ENCODE data around the gene SLC1A5.

SLC1A5 gene

DNA sequence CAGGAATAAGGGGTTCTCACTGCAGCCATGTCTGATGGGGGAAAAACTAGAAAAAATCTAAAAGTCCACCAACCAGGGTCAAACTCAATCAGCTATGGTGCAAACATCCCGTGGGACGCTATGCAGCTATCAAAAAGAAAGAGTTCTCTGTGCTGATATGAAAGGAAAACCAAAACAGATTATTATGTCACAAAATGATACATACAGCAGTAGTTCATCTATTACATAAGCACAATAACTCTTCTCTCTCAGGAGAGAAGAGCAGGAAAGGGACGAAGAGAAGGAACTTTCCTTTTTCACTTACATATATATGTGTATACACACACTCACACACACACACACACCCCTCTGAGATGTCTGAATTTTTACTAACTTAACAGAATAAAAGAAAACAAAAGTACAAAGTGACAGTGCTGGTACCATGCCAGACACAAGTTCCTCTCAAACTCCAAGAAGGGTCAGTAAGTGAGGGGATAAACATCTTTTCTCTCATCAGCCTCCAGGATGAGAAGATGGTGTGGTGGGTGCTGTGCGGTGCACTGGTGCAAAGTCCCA, 45.4 kb downstream of the SLC1A5 start:
- DNase-seq (ENCODE audit: low spot score) = no peak

DNA sequence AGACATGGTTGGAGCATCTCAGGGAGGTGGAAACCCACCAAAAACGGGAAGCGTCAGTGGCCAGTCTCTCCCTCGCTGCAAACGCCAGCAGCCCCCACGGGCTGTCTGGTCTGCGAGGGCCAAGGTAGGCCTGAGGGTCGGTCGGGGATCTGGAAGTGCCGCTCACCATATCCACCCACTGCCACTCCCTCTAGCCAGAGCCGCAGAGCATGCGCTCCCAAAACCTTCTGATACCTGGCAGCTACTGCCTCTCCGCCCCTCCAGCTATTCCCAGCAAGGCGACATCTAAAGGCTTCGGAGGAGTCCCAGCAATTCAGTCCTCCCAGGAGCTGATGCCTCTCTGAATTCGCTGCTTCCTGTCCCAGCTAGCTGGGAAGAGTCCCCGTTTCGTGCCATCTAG, 46.9 kb downstream of the SLC1A5 start:
- no peak for DNase-seq (ENCODE audit: low spot score)

DNA sequence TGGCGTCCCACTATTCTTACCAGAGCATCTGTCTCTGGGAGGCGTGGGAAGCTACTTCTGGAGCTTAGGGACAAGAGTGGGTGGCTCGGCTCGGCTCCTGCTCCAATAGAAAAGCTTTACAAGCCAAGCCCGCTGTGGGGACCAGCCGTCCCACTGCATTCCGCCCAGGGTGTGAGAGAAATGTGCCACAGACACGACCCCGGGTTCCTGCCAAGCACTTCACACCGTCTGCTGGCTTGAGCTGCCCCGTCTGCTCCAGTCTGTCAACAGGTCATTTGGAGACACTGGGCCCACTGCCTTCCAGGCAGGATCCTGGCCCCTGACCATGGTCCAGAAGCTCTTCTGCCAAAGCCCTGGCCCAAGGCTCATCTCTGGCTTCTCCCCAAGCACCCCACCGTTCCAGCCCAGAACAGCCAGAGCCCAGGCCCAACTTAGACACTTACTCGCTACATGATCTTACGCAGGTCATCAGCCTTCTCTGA, 49.1 kb downstream of the SLC1A5 start:
- no peak for DNase-seq (ENCODE audit: low spot score)

DNA sequence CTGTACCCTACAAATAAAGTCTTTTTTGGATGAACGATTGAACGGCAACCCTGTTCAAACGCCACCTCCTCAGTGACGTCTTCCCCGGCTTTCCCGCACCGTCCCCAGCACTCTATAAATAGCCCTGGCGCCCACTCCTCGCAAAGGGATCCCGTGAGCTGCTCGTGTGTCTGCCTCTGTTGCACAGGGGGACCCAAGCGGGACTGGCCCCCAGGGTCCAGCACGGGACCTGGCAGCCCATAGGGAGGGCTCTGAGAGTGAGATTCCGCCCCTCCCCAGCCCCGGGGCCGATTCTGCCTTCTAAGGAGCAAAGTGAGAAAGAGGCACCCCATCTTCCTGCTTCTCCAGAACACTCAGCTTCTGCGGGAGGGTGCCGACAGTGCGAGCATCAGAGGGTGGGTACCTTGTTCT, 50.6 kb downstream of the SLC1A5 start:
- no peak for DNase-seq (ENCODE audit: low spot score)

DNA sequence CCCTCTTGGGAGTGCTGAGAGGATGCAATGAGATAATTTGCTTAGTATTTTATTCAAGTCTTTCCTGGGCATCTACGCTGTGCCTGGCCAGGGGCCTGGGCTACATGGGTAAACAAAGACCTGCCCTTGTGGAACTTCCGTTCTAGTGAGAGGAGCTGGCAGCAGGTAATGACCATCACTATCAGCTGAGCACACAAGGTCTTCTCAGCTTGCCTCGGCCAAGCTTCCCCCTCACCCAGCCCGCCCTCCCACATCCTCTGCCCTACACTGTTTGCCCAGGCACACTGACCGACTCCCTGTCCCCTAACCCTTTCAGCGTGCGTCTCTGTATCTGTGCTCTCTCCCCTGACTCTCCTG, 51.1 kb downstream of the SLC1A5 start:
- DNase-seq (ENCODE audit: low spot score) = no peak

- no peak for DNase-seq (ENCODE audit: low spot score)
Observed at GRCh38 chr19:46736531-46737297, 51.7 kb downstream of the SLC1A5 start.

DNA sequence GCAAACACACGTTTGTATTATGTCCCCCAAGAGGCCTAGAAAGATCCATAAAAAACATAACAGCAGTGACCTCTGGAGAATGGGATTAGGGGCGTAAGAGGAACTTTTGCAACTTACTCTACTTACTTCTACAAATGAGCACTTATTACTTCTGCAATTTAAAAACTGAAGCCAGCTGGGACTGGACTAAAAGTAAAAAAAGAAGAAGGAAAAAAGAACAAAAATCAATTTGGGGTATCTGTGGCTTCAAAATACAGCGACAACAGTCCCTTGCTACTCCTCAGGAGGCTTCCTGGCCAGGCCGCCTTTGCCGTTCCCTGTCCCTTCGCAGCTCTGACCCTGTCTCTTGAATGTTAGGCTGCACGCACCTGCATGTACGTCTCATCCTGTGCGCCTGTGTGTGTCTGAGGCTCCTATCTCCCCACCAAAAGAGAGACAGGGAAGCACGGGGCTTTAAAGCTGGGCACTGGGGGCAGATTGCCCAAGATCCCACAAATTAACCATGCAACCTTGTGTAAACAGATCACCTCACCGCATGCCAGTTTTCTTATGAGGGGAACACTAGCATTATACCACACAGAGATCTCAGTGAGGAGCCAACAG, 54.6 kb downstream of the SLC1A5 start:
- no peak for DNase-seq (ENCODE audit: low spot score)

- no peak for DNase-seq (ENCODE audit: low spot score)
Observed at GRCh38 chr19:46732966-46733689, 55.3 kb downstream of the SLC1A5 start.

- DNase-seq (ENCODE audit: low spot score) = no peak
Observed at GRCh38 chr19:46732172-46732938, 56.0 kb downstream of the SLC1A5 start.

DNA sequence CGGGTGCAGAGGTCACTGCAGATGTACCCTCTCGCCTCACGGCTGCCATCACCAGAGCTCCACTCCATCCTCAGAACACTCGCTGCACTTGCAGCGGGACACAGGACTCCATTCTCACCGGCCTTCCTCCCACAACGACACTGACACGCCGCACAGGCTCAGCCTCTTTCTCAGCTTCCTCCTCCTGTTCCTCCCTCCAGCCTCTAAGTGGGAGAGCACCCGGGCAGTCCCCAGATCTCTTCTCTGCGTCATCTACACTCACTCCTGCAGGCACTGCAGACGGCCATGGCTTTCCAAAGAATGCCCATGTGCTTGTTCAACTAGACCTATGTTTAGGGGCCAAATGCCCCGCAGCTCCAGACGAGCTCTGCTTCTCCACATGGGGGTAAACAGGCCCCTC, 56.8 kb downstream of the SLC1A5 start:
- no peak for DNase-seq (ENCODE audit: low spot score)

DNA sequence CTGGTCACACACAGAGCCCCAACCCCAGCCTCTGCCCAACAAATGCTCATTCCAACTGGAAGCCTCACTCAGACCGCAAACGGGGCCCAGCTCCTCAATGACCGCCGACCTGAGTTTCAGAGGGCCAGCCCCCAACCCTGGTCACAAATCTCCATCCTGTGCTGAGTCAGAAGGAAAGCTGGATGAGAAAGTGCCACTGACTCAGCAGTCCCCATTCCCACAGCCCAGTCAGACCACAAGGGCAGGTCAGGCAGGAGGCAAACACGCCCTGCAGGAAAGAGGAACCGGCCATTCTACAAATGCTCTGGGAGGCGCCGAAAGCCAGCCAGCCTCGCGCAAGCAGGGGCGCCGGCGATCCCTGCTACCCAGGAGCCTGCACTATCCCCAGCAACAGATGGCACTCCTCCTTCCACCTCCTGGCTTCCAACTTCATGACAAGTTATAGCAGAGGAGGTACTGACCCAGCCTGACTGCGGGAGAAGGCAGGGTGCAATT, 57.3 kb downstream of the SLC1A5 start:
- DNase-seq (ENCODE audit: low spot score) = peak; percentile 64

DNA sequence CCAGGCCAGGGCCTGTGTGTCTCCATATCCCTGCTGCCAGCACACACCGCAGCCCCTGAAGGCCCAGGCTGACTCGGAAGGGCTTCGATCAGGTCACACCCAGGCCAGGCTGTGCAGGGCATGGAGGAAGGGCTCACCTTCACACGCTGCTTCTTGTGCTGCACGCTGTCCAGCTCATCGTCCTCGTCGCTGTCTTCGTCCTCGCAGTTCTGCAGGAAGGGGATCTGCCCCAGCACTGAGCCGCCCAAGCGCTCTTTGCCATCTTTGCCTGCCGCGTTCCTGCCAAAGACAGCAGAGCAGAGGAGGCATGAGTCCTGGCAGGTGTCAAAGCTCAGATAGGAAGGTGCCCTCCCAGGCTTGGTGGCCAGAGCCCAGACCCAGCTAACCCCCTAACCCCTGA, 57.8 kb downstream of the SLC1A5 start:
- no peak for DNase-seq (ENCODE audit: low spot score)

GRCh38 chr19:46730187-46730586, 58.2 kb downstream of the SLC1A5 start:
- no peak for DNase-seq (ENCODE audit: low spot score)

DNA sequence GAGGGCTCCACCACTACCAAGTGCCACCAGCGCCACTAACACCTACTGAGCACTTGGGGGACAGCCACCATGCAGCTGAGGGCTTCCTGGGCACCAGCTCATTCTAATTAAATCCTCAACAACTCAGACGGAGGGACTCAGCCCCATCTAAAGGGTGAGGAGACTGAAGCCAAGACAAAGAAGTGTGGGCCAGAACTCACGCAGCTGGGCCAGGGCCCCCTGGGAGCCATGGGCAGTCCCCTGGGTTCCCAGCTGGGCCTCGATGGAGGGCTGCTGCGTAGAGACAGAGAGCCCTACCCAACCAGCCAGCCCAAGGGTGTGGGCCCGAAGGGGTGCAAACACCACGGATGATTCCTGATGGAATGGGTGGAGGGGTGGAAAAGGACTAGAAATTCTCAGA, 58.7 kb downstream of the SLC1A5 start:
- DNase-seq (ENCODE audit: low spot score) = no peak

DNA sequence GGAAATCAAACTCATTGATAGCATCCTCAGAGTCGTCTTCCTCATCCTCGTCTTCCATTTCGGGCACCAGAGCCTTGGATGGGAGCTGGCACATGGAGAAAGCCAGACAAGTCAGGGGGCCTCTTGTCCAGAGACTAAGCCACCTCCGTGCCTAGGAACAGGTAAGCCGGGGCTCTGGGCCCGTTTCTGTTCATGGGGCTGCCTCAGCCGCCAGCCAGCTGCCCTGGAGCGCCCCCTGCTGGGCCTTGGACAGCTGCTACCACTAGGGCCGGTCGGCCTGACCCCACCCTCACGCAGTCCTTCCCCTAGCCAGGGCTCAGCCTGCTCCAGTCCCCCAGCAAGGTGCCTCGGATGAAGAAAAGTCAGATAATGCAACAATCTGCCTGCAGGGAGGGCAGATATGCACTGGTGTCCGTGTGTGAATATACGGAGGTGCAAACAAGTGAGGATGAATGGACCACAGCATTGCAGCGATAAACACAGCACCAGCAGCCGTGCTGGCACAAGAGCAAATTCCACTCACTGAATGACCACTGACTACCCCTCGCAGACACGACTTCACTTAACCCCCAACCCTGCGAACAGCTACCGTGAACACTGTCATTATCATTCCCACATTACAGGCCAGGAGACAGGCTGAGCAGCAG, 59.6 kb downstream of the SLC1A5 start:
- peak; percentile 89 for DNase-seq (ENCODE audit: low spot score)

GRCh38 chr19:46728208-46728607, 60.2 kb downstream of the SLC1A5 start:
- no peak for DNase-seq (ENCODE audit: low spot score)

- DNase-seq (ENCODE audit: low spot score) = no peak
Observed at GRCh38 chr19:46727757-46728156, 60.6 kb downstream of the SLC1A5 start.

DNA sequence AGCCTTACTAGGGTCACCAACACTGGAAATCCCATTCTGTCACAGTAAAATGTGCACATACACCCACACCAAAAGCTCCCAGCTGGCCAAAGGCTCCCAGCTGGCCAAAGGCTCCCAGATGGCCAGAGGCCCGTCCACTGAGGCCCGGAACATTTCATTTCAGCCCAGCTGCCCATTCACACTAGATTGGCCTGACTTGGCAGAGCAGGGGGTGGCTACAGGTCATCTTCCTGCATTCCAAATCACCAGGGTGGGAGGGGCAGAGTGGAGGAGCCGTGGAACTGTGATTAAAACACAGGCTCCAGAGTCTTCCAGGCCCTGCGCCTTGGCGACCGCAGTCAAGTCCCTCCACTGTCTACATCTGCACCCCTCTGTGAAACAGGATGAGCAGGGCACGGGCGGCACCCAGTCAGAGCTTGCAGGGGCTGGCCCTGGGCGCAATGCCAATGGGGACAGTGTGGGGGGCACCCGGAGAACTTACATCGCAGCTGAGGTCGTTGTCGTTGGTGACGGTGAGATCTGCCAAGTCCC, 61.4 kb downstream of the SLC1A5 start:
- DNase-seq (ENCODE audit: low spot score) = no peak

GRCh38 chr19:46726551-46726950, 61.8 kb downstream of the SLC1A5 start:
- DNase-seq (ENCODE audit: low spot score) = no peak

- no peak for DNase-seq (ENCODE audit: low spot score)
Observed at GRCh38 chr19:46725859-46726393, 62.5 kb downstream of the SLC1A5 start.

Data from GM03348 (cell line).